Vagina (tissue), 2 donors: ENCODE data around the gene EXOC6B. TPM values are rescaled to one million over a fixed set of nuclear protein-coding genes. Genes with fewer than 3 reads are reported as not detected.

Experiments
- DNase-seq, 2 donors: peaks; one replicate each; pipeline ENCODE4 v3.0.0-alpha.2; 2017; ENCODE audit errors: extremely low spot score in 2 of 2
- H3K27ac ChIP-seq: fragments of 200-600 bp; sonication (generic); one replicate; pipeline ENCODE4 v1.5.1; 2019
- H3K27me3 ChIP-seq: fragments of 200-600 bp; sonication (generic); one replicate; pipeline ENCODE4 v1.5.1; 2019
- H3K36me3 ChIP-seq, 2 donors: fragments of 200-600 bp; sonication (generic); one replicate each; pipeline ENCODE4 v1.5.1; 2017 to 2019
- H3K4me1 ChIP-seq: fragments of 200-600 bp; sonication (generic); one replicate; pipeline ENCODE4 v1.5.1; 2019
- H3K4me3 ChIP-seq, 2 donors: fragments of 200-600 bp; sonication (generic); 1 replicate in 1 of 2; 2 replicates in 1 of 2; pipeline ENCODE4 v1.5.1; 2016 to 2019
- H3K9me3 ChIP-seq: fragments of 200-600 bp; sonication (generic); one replicate; pipeline ENCODE4 v1.5.1; 2019
- CTCF ChIP-seq, 3 experiments: fragments of 450-650 bp in 2 of 3; fragments of 200-600 bp in 1 of 3; sonication (generic) in 1 of 3; IDR thresholded peaks; one replicate each; pipeline ENCODE4 v1.5.1; 2017 to 2019; ENCODE audit warnings: antibody characterized with exemption in 3 of 3, mild to moderate bottlenecking in 2 of 3, moderate library complexity in 2 of 3
- POLR2A ChIP-seq, 2 donors: fragments of 450-650 bp; IDR thresholded peaks; one replicate each; pipeline ENCODE4 v1.6.1; 2017; ENCODE audit warnings: antibody characterized with exemption in 2 of 2, mild to moderate bottlenecking in 2 of 2, moderate library complexity in 2 of 2
- POLR2AphosphoS5 ChIP-seq, 2 donors: sonication (generic); formaldehyde crosslinking; IDR thresholded peaks; one replicate each; pipeline ENCODE4 v1.9.0; 2017; ENCODE audit warnings: antibody characterized with exemption in 2 of 2, mild to moderate bottlenecking in 2 of 2, low read depth in 1 of 2; ENCODE audit not compliant: insufficient read depth in 1 of 2
- intact Hi-C: fragments of 100-400 bp; cut with DNase I; formaldehyde crosslinking; loops from one replicate; pipeline ENCODE4 v1.15.1; 2023
- total RNA-seq: library from RNA; depleted of rRNA; stranded (reverse); fragments of >200 nt; gene quantifications from one replicate; pipeline ENCODE4 v1.2.3, GENCODE V29; 2016

The EXOC6B gene
- total RNA-seq, 1 donor from 2014 or later: 41.5 TPM

- TF ChIP-seq POLR2AphosphoS5 (IDR thresholded peaks at IDR 0.05; ENCODE audit: insufficient read depth in 1 of 2, low read depth in 1 of 2) (no peak), CTCF (IDR thresholded peaks at IDR 0.05) (no peak), POLR2A (IDR thresholded peaks at IDR 0.05) (no peak)
- Histone ChIP-seq H3K27ac (no peak overlapping the region), H3K4me1 (peaks cover 10% of the 10 kb centered on the region), H3K4me3 (no peak overlapping the region), H3K9me3 (no peaks in the 10 kb centered on the region), H3K36me3 (no peaks in the 10 kb centered on the region), H3K27me3 (no peaks in the 10 kb centered on the region)
- DNase-seq: no peak
- intact Hi-C loops: no loop called here
Measured at GRCh38 chr2:72747344-72747743, 78.5 kb downstream of the EXOC6B start.

GRCh38 chr2:72745679-72746368, 80.0 kb downstream of the EXOC6B start:
- Histone ChIP-seq H3K4me3 (no peak overlapping the region), H3K27me3 (no peaks in the 10 kb centered on the region), H3K27ac (no peak overlapping the region), H3K36me3 (no peaks in the 10 kb centered on the region), H3K4me1 (peaks cover 10% of the 10 kb centered on the region), H3K9me3 (no peaks in the 10 kb centered on the region)
- no peak for TF ChIP-seq POLR2AphosphoS5 (IDR thresholded peaks at IDR 0.05; ENCODE audit: insufficient read depth in 1 of 2, low read depth in 1 of 2)
- TF ChIP-seq CTCF (IDR thresholded peaks at IDR 0.05): peak in 2 of 3 experiments; percentile 36 to 49
- TF ChIP-seq POLR2A (IDR thresholded peaks at IDR 0.05): no peak
- intact Hi-C loops: no loop called here
- no peak for DNase-seq

- Histone ChIP-seq H3K4me3 (no peak overlapping the region), H3K9me3 (no peaks in the 10 kb centered on the region), H3K36me3 (no peaks in the 10 kb centered on the region), H3K4me1 (peaks cover 10% of the 10 kb centered on the region), H3K27me3 (no peaks in the 10 kb centered on the region), H3K27ac (no peak overlapping the region)
- TF ChIP-seq CTCF (IDR thresholded peaks at IDR 0.05) (no peak), POLR2A (IDR thresholded peaks at IDR 0.05) (no peak), POLR2AphosphoS5 (IDR thresholded peaks at IDR 0.05; ENCODE audit: insufficient read depth in 1 of 2, low read depth in 1 of 2) (no peak)
- intact Hi-C loops: no loop called here
- DNase-seq: no peak
Measured at GRCh38 chr2:72744049-72744448, 81.8 kb downstream of the EXOC6B start.

GRCh38 chr2:72743481-72743880, 82.4 kb downstream of the EXOC6B start:
- Histone ChIP-seq H3K4me1 (peaks cover 4% of the 10 kb centered on the region), H3K9me3 (no peaks in the 10 kb centered on the region), H3K4me3 (no peak overlapping the region), H3K27ac (no peak overlapping the region), H3K36me3 (no peaks in the 10 kb centered on the region), H3K27me3 (no peaks in the 10 kb centered on the region)
- DNase-seq: no peak
- TF ChIP-seq POLR2AphosphoS5 (IDR thresholded peaks at IDR 0.05; ENCODE audit: insufficient read depth in 1 of 2, low read depth in 1 of 2) (no peak), CTCF (IDR thresholded peaks at IDR 0.05) (no peak), POLR2A (IDR thresholded peaks at IDR 0.05) (no peak)
- intact Hi-C loops: no loop called here

- intact Hi-C loops: no loop called here
- no peak for DNase-seq
- H3K9me3 ChIP-seq: no peaks in the 10 kb centered on the region
- H3K27me3 ChIP-seq: no peaks in the 10 kb centered on the region
- TF ChIP-seq POLR2AphosphoS5 (IDR thresholded peaks at IDR 0.05; ENCODE audit: insufficient read depth in 1 of 2, low read depth in 1 of 2) (no peak), POLR2A (IDR thresholded peaks at IDR 0.05) (no peak), CTCF (IDR thresholded peaks at IDR 0.05) (no peak)
- no peaks in the 10 kb centered on the region for H3K36me3 ChIP-seq
- no peaks in the 10 kb centered on the region for H3K4me1 ChIP-seq
- H3K27ac ChIP-seq: no peak overlapping the region
- H3K4me3 ChIP-seq: no peak overlapping the region
Measured at GRCh38 chr2:72738096-72738495, 87.7 kb downstream of the EXOC6B start.
